GM12872 (cell line): Measurements from ENCODE around the gene MSMO1.

ENCODE experiments used
- TF ChIP-seq, protein P1 (sequence below): IDR thresholded peaks from 3 replicates; pipeline ENCODE4 v1.5.1; 2011; ENCODE audit warnings: low read depth, mild to moderate bottlenecking, low read length, moderate library complexity; ENCODE audit not compliant: insufficient read depth

MSMO1 gene

DNA sequence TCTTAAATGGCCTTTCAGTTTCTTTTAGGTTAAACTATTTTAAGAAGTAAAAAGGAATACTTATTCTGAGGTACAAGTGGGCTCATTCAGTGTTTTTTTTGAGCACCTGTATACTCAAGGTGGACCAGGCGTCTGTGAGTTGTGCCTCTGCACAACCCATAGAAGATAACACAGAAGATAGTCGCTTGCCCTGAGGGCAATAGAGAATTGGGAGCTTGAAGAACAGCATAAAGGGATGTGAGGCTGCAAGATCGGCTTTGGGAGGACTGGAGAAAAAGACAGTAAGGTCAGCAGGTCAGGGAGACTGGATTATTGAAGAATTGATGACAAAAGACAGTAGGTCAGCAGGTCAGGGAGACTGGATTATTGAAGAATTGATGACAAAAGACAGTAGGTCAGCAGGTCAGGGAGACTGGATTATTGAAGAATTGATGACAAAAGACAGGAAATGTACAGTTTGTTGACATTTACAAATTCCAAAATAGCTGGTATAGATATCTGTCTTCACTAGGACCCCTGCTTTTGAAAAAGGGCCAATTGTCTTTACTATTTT lies 54.4 kb downstream of the MSMO1 start:
- TF ChIP-seq, protein P1, sequence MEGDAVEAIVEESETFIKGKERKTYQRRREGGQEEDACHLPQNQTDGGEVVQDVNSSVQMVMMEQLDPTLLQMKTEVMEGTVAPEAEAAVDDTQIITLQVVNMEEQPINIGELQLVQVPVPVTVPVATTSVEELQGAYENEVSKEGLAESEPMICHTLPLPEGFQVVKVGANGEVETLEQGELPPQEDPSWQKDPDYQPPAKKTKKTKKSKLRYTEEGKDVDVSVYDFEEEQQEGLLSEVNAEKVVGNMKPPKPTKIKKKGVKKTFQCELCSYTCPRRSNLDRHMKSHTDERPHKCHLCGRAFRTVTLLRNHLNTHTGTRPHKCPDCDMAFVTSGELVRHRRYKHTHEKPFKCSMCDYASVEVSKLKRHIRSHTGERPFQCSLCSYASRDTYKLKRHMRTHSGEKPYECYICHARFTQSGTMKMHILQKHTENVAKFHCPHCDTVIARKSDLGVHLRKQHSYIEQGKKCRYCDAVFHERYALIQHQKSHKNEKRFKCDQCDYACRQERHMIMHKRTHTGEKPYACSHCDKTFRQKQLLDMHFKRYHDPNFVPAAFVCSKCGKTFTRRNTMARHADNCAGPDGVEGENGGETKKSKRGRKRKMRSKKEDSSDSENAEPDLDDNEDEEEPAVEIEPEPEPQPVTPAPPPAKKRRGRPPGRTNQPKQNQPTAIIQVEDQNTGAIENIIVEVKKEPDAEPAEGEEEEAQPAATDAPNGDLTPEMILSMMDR = no peak

DNA sequence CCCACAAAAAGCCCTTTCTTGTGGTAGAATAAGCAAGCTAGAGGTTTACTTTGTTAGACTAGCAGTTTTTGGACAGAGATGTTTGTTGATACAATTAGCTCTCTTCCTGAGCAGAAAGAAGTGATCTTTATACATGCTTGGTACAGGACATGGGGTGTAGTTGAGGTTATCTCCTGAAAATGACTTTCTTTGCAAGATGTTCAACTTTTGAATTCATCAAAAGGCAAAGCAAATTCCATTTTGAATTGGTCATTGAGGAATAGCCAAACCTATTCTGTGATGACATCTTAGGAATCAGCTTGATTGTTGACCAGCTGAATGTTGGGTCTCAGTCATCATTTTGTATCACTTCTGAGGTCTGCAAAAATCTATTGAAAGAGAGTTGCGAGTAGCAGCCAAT lies 55.2 kb downstream of the MSMO1 start:
- TF ChIP-seq, protein P1 = no peak

DNA sequence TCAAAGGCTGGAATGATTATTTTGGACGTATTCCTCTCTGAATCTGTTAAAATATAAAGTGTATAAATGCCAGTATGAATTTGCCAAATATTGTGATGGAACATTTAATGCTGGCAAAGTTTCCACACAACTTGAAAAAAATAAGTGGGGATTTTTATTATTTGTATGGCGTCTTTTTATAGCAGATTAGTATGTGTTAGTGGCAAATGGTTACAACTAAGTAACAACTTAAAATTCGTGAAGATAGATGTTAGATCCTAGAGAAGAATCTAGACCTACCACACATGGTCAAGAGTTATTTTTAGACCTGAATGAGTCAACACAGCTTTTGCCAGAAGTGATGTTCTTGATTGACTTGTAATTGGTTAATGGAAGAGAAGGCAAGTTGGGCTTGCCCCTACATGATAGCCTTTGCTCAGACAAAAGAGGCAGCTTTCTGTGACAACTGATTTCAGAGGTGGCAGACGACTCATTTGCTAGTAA lies 56.2 kb downstream of the MSMO1 start:
- TF ChIP-seq, protein P1 = no peak

DNA sequence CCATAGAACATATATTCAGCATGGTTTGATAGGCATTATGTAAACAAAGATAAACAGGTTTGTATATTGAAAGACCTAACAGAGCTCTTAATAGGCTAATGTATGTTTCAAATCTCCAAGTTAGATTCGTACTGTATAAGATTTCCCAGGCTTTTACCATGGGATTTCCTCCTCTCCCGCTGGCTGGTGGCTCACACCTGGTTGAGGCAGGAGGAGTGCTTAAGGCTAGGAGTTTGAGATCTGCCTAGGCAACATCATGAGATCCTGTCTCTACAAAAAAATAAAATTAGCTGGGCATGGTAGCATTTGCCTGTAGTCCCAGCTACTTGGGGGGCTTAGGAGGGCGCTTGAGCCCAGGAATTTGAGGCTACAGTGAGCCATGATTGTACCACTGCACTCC lies 56.7 kb downstream of the MSMO1 start:
- TF ChIP-seq, protein P1 = no peak

DNA sequence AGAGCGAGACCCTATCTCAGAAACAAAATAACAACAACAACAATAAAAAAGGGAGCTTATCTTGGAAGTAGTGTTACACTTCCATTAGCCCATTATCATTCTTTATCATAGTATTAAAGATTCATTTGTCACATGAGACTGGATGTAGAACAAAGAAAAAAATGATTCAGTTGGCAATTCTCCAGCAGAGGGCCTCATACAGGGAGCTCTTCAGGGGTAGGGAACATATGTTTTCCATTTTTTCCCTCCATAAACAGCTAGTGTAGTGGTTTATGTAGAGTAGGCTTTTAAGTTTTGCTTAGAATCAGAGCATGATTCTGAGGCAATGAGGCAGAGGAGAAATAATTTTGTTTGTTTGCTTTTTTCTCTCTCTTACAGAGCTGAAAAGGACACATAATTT lies 57.1 kb downstream of the MSMO1 start:
- TF ChIP-seq, protein P1 = no peak

DNA sequence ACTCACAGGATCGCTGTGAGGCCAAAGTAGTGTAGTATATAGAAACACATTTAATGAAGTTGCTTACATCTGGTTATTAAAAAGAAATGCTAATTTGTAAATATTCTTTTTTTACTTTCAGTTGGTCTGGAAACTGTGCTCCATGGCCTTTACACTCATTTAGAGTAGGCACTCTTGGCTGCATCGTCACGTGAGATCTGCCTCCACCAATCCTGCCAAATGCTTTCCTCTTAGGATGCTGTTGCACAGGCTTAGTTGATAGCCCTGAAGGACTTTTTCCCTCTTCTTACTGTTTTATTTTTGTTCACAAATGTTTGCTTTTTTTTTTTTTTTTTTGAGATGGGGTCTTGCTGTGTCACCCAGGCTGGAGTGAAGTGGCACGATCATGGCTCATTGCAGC lies 57.7 kb downstream of the MSMO1 start:
- TF ChIP-seq, protein P1 = no peak

DNA sequence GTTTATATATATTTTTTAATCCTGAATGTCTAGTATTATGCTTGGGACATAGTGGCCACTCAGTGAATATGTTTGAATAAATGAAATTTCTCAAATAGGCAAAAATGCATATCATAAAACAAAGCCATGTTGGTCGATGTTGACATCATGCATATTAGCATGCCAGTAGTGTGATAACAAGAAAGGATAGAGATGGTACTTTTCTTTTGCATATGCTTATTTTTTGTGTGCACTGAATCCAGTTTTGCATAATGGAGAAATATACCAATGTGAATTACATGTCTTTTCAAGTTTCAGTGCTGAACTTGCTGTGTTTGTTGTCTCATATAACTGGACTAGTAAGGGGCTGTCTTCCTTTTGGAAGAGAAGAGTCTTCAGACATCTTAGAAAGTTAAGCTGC lies 58.9 kb downstream of the MSMO1 start:
- TF ChIP-seq, protein P1 = no peak
